Liver (tissue), 9 donors: ENCODE data around the gene KCNIP1. TPM values are rescaled to one million over a fixed set of nuclear protein-coding genes. Genes with fewer than 3 reads are reported as not detected.

ENCODE experiments used
- DNase-seq: peaks from one replicate; pipeline ENCODE4 v3.0.0-alpha.2; 2017; ENCODE audit warnings: low spot score
- H3K27ac ChIP-seq, 2 donors: one replicate each; pipeline ENCODE4 v1.7.0; 2013; ENCODE audit warnings: inconsistent platforms in 2 of 2, low read length in 2 of 2, control low read depth in 1 of 2, low read depth in 1 of 2, mild to moderate bottlenecking in 1 of 2
- H3K27me3 ChIP-seq, 4 donors: one replicate each; pipeline versions ENCODE4 v1.6.1 to v1.7.0; 2013; ENCODE audit warnings: low read length in 3 of 4, inconsistent platforms in 1 of 4, mild to moderate bottlenecking in 1 of 4, moderate library complexity in 1 of 4; ENCODE audit not compliant: control insufficient read depth in 4 of 4, insufficient read depth in 4 of 4
- H3K36me3 ChIP-seq, 4 donors: one replicate each; pipeline versions ENCODE4 v1.6.1 to v1.7.0; 2013; ENCODE audit warnings: low read length in 3 of 4, mild to moderate bottlenecking in 3 of 4, low read depth in 1 of 4, moderate library complexity in 1 of 4; ENCODE audit not compliant: control insufficient read depth in 4 of 4, insufficient read depth in 3 of 4
- H3K4me1 ChIP-seq, 4 donors: one replicate each; pipeline versions ENCODE4 v1.6.1 to v1.7.0; 2013; ENCODE audit warnings: low read length in 3 of 4, mild to moderate bottlenecking in 3 of 4, moderate library complexity in 1 of 4; ENCODE audit not compliant: control insufficient read depth in 4 of 4, insufficient read depth in 4 of 4
- H3K4me3 ChIP-seq, 3 donors: one replicate each; pipeline versions ENCODE4 v1.6.1 to v1.7.0; 2013; ENCODE audit warnings: low read length in 3 of 3, control low read depth in 1 of 3, low read depth in 1 of 3, mild to moderate bottlenecking in 1 of 3
- H3K9ac ChIP-seq, 2 donors: one replicate each; pipeline ENCODE4 v1.7.0; 2013; ENCODE audit warnings: low read length in 2 of 2, mild to moderate bottlenecking in 2 of 2, moderate library complexity in 2 of 2, control low read depth in 1 of 2, low read depth in 1 of 2
- H3K9me3 ChIP-seq, 4 donors: one replicate each; pipeline versions ENCODE4 v1.6.1 to v1.7.0; 2013; ENCODE audit warnings: low read length in 3 of 4; ENCODE audit not compliant: control insufficient read depth in 4 of 4
- EGR1 ChIP-seq, 2 donors: IDR thresholded peaks; 2 replicates each; pipeline ENCODE4 v1.6.1; 2016 to 2018; ENCODE audit warnings: antibody characterized with exemption in 2 of 2, low read depth in 2 of 2
- FOXA1 ChIP-seq: IDR thresholded peaks from 2 replicates; pipeline ENCODE4 v1.6.1; 2016; ENCODE audit warnings: antibody characterized with exemption
- FOXA2 ChIP-seq: IDR thresholded peaks from 2 replicates; pipeline ENCODE4 v1.6.1; 2016; ENCODE audit warnings: antibody characterized with exemption
- GABPA ChIP-seq, 2 donors: IDR thresholded peaks in 1 of 2; conservative IDR thresholded peaks in 1 of 2; 2 replicates each; pipeline ENCODE4 v1.6.1; 2016; ENCODE audit warnings: antibody characterized with exemption in 2 of 2, mild to moderate bottlenecking in 1 of 2, moderate library complexity in 1 of 2
- HNF4G ChIP-seq: IDR thresholded peaks from 2 replicates; pipeline ENCODE4 v1.6.1; 2016; ENCODE audit warnings: antibody characterized with exemption
- NR2F2 ChIP-seq: IDR thresholded peaks from 2 replicates; pipeline ENCODE4 v1.6.1; 2016; ENCODE audit warnings: antibody characterized with exemption
- RAD21 ChIP-seq, 2 donors: IDR thresholded peaks; 2 replicates each; pipeline ENCODE4 v1.6.1; 2016; ENCODE audit warnings: antibody characterized with exemption in 2 of 2, mild to moderate bottlenecking in 2 of 2
- RXRA ChIP-seq, 2 donors: IDR thresholded peaks; 2 replicates each; pipeline ENCODE4 v1.6.1; 2017 to 2018; ENCODE audit warnings: antibody characterized with exemption in 2 of 2, mild to moderate bottlenecking in 1 of 2
- TAF1 ChIP-seq: conservative IDR thresholded peaks from 2 replicates; pipeline ENCODE4 v1.6.1; 2016; ENCODE audit warnings: antibody characterized with exemption, mild to moderate bottlenecking
- YY1 ChIP-seq: IDR thresholded peaks from 2 replicates; pipeline ENCODE4 v1.6.1; 2016; ENCODE audit warnings: antibody characterized with exemption, mild to moderate bottlenecking
- WGBS: extraction: QIAGEN DNeasy Blood & Tissue Kit; methylation state at CpG from one replicate; pipeline ENCODE4 v1.1.7; 2013; 5-methylcytosine and 5-hydroxymethylcytosine counted together
- polyA plus RNA-seq, 2 donors: library from polyadenylated mRNA; stranded (reverse) in 1 of 2; unstranded in 1 of 2; fragments of 200-250 nt in 1 of 2; fragments of >200 nt in 1 of 2; fragmentation: Nextera tagmentation in 1 of 2; extraction: Ambion mirVana in 1 of 2; gene quantifications; one replicate each; pipeline versions ENCODE4 v1.2.1 to v1.2.3, GENCODE V29; 2013 to 2015
- total RNA-seq, 2 donors: library from RNA; depleted of rRNA; stranded (reverse); fragments of >200 nt; gene quantifications; one replicate each; pipeline ENCODE4 v1.2.3, GENCODE V29; 2014
- TF ChIP-seq, protein P1 (sequence below): IDR thresholded peaks from 2 replicates; pipeline ENCODE4 v1.6.1; 2016; ENCODE audit warnings: antibody characterized with exemption, mild to moderate bottlenecking
- TF ChIP-seq, protein P2 (sequence below): IDR thresholded peaks from 2 replicates; pipeline ENCODE4 v1.6.1; 2016; ENCODE audit warnings: antibody characterized with exemption
- TF ChIP-seq, protein P3 (sequence below): fragments of 150-350 bp; IDR thresholded peaks from 2 replicates; pipeline ENCODE4 v1.5.1; 2017; ENCODE audit warnings: improper control_type of control experiment, low read depth, low read length; ENCODE audit not compliant: missing input control
- donor health status: healthy.
- donor health status: healthy.
- donor health status: healthy.
- donor health status: healthy.
- donor health status: healthy.

Gene KCNIP1
- total and polyA plus RNA-seq, 4 donors, result 0.08 to 0.23 TPM; not detected in 2

DNA sequence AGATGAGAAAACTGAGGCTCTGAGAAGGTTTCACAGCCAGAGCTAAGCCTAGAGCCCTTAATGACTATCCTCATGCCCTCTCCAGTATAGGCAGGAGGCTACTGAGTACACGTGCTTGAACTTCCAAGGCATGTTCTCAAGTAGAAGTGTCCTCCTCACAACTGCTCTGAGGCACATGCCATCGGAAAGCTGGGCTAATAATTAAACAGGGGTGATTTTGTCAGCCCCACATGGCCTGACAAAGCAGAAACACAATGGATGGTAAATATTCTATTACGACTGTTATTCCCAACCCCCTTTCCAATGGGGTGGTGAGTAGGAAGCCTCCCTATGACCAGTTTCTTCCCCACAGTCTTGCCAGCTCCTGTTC, 34.3 kb downstream of the KCNIP1 start:
- H3K36me3 ChIP-seq, result no peaks in the 10 kb centered on the region
- H3K9me3 ChIP-seq, result no peaks in the 10 kb centered on the region
- no peaks in the 10 kb centered on the region for H3K27me3 ChIP-seq
- H3K4me1 ChIP-seq, result no peaks in the 10 kb centered on the region
- no peak for DNase-seq
- WGBS, result 59% methylated on average over 3 of the region's 3 CpGs
- no peak overlapping the region for H3K27ac ChIP-seq
- no peak overlapping the region for H3K4me3 ChIP-seq
- H3K9ac ChIP-seq, result no peak overlapping the region
- TF ChIP-seq, protein P1, sequence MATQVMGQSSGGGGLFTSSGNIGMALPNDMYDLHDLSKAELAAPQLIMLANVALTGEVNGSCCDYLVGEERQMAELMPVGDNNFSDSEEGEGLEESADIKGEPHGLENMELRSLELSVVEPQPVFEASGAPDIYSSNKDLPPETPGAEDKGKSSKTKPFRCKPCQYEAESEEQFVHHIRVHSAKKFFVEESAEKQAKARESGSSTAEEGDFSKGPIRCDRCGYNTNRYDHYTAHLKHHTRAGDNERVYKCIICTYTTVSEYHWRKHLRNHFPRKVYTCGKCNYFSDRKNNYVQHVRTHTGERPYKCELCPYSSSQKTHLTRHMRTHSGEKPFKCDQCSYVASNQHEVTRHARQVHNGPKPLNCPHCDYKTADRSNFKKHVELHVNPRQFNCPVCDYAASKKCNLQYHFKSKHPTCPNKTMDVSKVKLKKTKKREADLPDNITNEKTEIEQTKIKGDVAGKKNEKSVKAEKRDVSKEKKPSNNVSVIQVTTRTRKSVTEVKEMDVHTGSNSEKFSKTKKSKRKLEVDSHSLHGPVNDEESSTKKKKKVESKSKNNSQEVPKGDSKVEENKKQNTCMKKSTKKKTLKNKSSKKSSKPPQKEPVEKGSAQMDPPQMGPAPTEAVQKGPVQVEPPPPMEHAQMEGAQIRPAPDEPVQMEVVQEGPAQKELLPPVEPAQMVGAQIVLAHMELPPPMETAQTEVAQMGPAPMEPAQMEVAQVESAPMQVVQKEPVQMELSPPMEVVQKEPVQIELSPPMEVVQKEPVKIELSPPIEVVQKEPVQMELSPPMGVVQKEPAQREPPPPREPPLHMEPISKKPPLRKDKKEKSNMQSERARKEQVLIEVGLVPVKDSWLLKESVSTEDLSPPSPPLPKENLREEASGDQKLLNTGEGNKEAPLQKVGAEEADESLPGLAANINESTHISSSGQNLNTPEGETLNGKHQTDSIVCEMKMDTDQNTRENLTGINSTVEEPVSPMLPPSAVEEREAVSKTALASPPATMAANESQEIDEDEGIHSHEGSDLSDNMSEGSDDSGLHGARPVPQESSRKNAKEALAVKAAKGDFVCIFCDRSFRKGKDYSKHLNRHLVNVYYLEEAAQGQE, result no peak
- no peak for TF ChIP-seq YY1

DNA sequence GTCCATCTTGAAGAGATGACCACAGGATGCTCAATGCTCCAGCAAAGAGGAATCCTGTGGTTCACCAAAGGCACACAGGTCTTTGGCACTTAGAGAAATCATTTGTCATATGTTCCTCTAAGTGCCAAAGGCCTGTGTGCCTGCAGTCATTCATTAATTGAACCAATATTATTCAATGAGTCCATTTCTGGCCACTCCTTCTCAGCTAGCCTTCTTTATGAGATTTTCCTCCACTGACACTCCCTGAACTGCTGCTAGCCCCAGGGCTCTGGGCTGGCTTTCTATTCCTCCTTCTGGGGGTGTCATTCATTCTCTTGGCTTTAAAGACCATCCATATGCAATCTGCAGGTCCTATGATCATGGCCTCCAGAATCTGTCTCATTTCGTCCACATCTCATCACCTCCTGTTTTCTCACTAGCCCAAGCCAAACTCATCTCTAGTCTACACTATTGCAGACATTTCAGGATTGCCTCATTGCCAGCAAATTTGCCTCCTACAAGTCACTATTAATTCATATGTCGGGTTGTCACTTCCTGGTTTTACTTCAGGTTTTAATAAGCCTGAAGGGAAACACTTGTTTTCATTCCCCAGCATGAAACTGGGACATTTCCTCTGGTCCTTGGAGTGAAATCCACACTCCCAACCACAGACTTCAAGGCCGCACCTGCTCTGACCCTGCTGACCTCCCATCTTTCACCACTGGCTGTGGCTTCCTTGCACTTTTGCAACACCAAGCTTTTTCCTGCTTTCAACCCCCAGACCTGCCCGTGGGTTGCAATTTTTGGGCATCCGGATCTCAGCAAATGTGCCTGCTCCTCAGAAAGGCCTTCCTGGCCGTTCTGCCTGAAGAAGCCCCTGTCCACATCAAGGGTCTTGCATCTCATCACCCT, 35.1 kb downstream of the KCNIP1 start:
- DNase-seq, result no peak
- Histone ChIP-seq H3K4me3 (no peak overlapping the region), H3K4me1 (no peaks in the 10 kb centered on the region), H3K36me3 (no peaks in the 10 kb centered on the region), H3K27me3 (no peaks in the 10 kb centered on the region), H3K9ac (no peak overlapping the region), H3K9me3 (no peaks in the 10 kb centered on the region), H3K27ac (no peak overlapping the region)
- TF ChIP-seq RXRA (IDR thresholded peaks at IDR 0.05), result no peak
- TF ChIP-seq, protein P1, result no peak
- TF ChIP-seq, protein P2, sequence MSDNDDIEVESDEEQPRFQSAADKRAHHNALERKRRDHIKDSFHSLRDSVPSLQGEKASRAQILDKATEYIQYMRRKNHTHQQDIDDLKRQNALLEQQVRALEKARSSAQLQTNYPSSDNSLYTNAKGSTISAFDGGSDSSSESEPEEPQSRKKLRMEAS, result no peak
- no peak for TF ChIP-seq NR2F2
- WGBS, result 75% methylated on average over 6 of the region's 6 CpGs

DNA sequence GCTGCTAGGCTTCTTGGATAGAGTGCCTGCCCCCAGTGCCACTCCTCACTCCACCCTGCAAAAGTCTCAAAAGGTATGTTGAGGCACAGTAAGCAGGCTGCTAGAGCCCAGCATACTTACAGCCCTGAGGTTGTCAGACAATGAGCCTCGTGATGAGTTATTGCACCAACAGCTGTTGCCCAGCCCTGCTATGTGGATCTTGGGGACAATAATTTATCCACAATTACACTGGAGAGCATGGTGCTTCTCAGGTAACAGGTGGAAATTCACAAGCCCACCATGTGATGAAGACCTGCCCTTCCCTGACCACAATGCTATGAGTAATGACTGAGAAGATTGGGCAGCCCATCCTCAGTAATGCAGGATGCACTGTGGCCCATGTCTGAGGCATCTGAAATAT, 36.5 kb downstream of the KCNIP1 start:
- no peaks in the 10 kb centered on the region for H3K4me1 ChIP-seq

More for the DNA sequence above, 36.5 kb downstream of the KCNIP1 start:
- no peak for DNase-seq
- Histone ChIP-seq H3K27ac (no peak overlapping the region), H3K4me3 (no peak overlapping the region), H3K9me3 (peaks cover 0 to under 1% (median 0%) of the 10 kb centered on the region in 4 donors), H3K9ac (no peak overlapping the region), H3K36me3 (no peaks in the 10 kb centered on the region), H3K27me3 (no peaks in the 10 kb centered on the region)
- WGBS, result 82% methylated on average over 1 of the region's 1 CpG
- TF ChIP-seq YY1 (no peak), RAD21 (IDR thresholded peaks at IDR 0.05) (no peak), TAF1 (no peak), FOXA1 (no peak), RXRA (IDR thresholded peaks at IDR 0.05) (no peak), GABPA (IDR thresholded peaks at IDR 0.05 in 1 of 2, conservative IDR thresholded peaks at IDR 0.05 in 1 of 2) (no peak), HNF4G (no peak), FOXA2 (no peak), EGR1 (IDR thresholded peaks at IDR 0.05; ENCODE audit: low read depth in 2 of 2) (no peak)
- TF ChIP-seq, protein P2, result no peak
- TF ChIP-seq, protein P3, sequence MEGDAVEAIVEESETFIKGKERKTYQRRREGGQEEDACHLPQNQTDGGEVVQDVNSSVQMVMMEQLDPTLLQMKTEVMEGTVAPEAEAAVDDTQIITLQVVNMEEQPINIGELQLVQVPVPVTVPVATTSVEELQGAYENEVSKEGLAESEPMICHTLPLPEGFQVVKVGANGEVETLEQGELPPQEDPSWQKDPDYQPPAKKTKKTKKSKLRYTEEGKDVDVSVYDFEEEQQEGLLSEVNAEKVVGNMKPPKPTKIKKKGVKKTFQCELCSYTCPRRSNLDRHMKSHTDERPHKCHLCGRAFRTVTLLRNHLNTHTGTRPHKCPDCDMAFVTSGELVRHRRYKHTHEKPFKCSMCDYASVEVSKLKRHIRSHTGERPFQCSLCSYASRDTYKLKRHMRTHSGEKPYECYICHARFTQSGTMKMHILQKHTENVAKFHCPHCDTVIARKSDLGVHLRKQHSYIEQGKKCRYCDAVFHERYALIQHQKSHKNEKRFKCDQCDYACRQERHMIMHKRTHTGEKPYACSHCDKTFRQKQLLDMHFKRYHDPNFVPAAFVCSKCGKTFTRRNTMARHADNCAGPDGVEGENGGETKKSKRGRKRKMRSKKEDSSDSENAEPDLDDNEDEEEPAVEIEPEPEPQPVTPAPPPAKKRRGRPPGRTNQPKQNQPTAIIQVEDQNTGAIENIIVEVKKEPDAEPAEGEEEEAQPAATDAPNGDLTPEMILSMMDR, result no peak
